Subcutaneous adipose tissue (tissue), 4 donors: ENCODE results near the gene SUN2. TPM values are rescaled to one million over a fixed set of nuclear protein-coding genes. Genes with fewer than 3 reads are reported as not detected.

Experiments used
- total RNA-seq, 4 donors: library from RNA; depleted of rRNA; stranded (reverse); fragments of >200 nt; gene quantifications; one replicate each; pipeline ENCODE4 v1.1.0, GENCODE V29; 2016
- TF ChIP-seq, protein P1 (sequence below): fragments of 450-650 bp; IDR thresholded peaks from one replicate; pipeline ENCODE4 v1.5.1; 2016; ENCODE audit warnings: low read depth, mild to moderate bottlenecking, control low read depth, antibody characterized with exemption, moderate library complexity

Gene SUN2
- total RNA-seq, 4 donors from 2014 or later: 177 to 749 (median 361) TPM

DNA sequence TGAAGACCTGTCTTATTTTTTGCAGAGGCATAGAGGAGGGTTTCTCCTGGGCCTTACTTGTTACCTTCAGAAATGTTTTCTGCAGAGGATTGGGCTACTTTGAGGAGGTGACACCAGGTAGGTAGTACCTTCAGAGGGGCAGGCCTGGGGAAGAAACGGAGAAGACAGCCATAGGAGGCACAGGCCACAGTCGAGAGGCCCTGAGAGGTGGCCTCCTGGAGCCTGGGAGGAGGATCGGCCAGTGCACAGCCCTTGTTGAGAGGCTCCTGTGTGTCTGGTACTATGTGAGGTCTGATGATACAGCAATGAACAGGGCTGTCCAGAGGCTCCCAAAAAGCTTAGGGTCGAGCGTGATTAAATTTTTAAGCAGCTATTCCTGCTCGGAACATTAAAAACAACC, 38.6 kb downstream of the SUN2 start:
- TF ChIP-seq, protein P1, sequence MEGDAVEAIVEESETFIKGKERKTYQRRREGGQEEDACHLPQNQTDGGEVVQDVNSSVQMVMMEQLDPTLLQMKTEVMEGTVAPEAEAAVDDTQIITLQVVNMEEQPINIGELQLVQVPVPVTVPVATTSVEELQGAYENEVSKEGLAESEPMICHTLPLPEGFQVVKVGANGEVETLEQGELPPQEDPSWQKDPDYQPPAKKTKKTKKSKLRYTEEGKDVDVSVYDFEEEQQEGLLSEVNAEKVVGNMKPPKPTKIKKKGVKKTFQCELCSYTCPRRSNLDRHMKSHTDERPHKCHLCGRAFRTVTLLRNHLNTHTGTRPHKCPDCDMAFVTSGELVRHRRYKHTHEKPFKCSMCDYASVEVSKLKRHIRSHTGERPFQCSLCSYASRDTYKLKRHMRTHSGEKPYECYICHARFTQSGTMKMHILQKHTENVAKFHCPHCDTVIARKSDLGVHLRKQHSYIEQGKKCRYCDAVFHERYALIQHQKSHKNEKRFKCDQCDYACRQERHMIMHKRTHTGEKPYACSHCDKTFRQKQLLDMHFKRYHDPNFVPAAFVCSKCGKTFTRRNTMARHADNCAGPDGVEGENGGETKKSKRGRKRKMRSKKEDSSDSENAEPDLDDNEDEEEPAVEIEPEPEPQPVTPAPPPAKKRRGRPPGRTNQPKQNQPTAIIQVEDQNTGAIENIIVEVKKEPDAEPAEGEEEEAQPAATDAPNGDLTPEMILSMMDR: no peak

DNA sequence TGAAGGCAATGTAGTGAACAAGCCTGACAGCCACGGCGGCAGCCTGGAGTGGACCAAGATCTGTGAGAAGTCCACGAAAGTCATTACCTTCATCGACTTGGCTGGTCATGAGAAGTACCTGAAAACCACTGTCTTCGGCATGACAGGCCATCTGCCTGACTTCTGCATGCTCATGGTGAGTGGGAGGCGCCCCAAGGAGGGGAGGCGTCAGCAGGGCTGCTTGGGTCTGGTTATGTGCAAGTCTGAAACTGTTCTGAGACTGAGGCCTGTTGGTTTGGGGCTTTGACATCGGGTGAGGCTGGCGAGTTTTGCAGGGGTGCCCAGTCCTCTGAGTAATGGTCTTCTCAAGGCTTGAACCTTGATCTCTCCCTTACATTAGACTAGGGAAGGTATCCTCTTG, 39.0 kb downstream of the SUN2 start:
- TF ChIP-seq, protein P1: no peak

DNA sequence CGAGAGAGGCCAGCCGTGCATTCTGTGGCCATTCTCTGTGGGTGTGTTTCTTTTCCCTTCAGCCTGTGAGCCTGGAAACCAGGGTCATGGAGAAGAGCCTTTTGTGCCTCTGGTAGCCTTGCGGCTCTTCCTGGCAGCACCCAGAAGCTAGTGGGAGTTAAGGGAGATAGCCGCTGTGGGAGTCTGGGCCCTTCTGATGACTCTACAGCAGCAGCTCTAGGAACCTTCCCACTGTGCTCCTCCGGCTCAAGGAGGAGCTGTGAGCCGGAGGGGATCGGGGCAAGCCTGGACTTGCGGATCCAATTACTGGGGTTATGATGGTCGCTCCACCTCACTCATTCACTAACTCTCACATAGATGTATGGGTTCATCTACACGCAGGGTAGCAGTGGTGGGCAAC, 39.5 kb downstream of the SUN2 start:
- TF ChIP-seq, protein P1: no peak

DNA sequence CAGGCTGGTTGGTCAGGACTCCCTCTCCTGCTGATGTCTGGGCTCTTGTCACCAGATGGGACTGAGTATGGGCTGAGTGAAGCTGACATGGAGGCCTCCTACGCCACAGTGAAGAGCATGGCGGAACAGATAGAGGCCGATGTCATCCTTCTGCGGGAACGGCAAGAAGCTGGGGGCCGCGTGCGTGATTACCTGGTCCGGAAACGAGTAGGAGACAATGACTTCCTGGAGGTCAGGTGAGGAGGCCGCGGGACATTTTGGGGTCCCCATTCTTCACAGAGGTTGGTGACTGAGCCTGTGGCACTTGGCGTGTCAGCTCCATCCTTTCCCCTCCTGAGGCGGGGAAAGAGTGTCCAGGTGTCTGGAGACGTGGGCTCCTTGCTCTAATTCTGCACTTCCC, 39.9 kb downstream of the SUN2 start:
- TF ChIP-seq, protein P1: no peak

DNA sequence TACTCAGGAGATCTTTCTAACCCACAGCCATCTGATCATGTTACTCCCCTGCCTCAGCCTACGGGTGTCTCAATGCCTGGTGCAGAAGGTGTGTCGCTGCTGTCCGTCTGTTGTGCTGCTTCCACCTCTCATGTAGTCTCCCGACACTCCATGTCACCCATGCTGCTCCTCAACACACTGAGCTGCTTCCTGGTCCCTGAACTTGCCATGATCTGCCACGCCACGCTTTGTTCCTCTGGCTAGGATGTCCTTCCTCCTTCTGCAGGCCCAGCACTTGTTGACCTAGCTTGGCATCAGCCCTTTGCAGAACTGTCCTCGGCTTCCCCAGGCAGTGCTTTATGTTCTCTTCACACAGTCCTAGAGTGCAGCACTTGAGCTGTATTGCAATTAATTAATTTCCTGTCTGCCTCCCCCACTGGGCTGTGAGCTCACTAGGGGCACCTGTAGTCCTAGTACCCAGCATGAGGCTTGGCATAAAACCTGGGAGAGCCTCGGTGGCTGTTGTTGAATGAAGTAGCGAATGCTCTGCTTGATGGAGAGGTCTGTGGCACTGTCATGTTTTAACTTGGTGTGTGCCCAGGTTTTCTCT, 40.5 kb downstream of the SUN2 start:
- TF ChIP-seq, protein P1: no peak

DNA sequence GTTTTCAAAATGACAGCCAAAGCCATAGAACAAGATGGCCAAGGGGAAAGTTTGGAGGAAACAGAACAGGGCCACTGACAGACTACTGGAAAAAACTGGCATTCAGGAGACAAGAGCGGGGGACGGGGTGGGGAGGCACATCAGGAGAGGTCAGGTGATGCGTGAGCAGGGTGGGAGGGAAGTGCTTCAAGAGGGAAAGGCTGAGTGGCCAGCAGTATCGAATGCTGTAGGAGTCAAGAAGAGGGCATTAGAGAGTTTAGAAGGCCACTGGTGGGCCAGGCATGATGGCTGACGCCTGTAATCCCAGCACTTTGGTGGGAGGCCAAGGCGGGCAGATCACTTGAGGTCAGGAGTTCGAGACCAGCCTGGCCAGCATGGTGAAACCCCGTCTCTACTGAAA, 41.9 kb downstream of the SUN2 start:
- TF ChIP-seq, protein P1: no peak

DNA sequence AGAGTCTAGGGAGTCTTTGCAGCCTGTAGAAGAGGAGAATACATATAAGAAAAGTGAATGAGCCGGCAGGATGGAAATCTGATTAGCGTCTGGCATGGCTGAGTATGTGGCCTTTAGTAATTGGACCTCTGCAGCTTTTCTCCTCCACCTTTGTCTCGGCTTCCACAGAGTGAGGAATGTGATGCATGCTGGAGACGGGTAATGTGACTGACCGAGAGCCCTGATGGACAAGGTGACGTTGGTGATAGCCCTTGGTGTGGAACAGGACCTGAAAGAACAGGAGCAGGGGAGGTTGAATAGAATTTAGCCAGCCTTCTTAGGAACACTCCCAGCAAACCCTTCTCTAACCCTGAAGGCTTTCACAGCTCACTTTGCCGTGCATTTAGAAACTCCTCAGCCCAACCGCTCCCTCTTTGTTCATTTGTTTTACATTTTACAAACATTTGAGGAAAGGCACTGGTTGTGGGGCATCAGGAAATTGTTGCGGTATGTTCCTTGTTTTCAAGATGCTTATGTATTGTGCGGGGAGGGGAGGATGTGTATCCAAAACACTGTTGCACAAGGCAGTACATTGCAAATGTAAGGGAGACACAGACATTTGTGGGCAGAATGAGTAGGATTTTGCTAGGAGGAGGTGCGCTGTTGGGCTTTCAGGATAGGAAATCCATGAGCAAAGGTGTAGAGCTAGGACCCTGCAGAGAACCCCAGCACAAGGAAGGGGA, 43.2 kb downstream of the SUN2 start:
- TF ChIP-seq, protein P1: no peak
